ENCODE data around the gene ANP32E. TPM values are rescaled to one million over a fixed set of nuclear protein-coding genes. Genes with fewer than 3 reads are reported as not detected.
"Not testable (repeated sequence)": the region's sequence is repeated elsewhere in the genome, so short reads cannot be mapped to it uniquely, and the experiment has no call there.

Gene ANP32E
- total RNA-seq, 4 donors from 2014 or later, result 12.3 to 14.2 (median 13.2) TPM

DNA sequence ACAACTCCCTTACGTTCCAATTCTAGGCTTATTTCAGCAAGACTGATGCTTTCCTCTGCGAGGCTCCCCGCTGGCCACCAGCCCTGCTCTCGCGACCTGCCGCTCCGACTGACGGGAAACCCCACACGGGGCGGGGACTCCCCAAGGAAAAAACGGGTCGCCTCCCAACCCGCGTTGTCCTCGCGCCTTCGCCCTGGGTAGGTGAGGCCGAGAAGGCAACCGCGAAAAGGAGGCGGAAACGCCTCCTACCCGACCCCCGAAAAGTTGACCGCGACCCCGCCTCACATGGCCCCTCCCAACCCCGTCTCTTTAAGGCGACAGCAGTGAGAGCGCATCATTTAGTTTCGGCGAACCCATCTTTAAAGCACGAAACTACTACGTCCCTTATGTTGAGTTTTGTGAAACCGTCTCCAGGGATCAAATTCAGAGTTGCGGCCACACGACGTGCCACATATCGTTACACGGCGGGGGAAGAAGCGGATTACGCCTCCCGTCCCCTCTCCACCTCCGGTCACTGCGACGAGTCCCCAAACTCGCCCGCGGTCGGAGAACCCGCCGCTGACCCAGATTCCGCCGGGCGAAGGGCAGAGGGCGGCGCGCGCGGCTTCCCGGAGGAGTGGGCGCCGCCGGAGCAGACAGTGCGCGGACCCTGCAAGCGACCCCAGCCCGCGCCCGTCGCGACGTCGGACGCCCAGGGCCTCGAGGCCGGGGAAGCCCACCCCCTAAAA lies 1.2 kb downstream of the ANP32E start:
- DNase-seq (ENCODE audit: low spot score in 2 of 2), result peak; percentile 83 to 98
- H3K4me3 ChIP-seq (ENCODE audit: low read depth, poor library complexity, severe bottlenecking), result peak overlapping the region; percentile 74
- intact Hi-C loops (cut with DNase I; ENCODE audit: low total_unique reads), result no loop called here
- peak in 1 of 2 donors; percentile 20 for TF ChIP-seq POLR2A (IDR thresholded peaks at IDR 0.05)
- no peak for TF ChIP-seq CTCF (IDR thresholded peaks at IDR 0.05)
- 1% methylated on average over 58 to 67 of the region's 78 CpGs for WGBS, 2 donors

- intact Hi-C loops (cut with DNase I; ENCODE audit: low total_unique reads), result no loop called here
- TF ChIP-seq POLR2A (IDR thresholded peaks at IDR 0.05) (no peak), CTCF (IDR thresholded peaks at IDR 0.05) (no peak)
- DNase-seq (ENCODE audit: low spot score in 2 of 2), result no peak
- peak overlapping the region; percentile 74 for H3K4me3 ChIP-seq (ENCODE audit: low read depth, poor library complexity, severe bottlenecking)
- WGBS, 2 donors, result 0% methylated on average over 9 of the region's 9 CpGs
Measured at GRCh38 chr1:150234309-150234565, 1.7 kb downstream of the ANP32E start.

GRCh38 chr1:150233359-150234308 lies 2.3 kb downstream of the ANP32E start:
- intact Hi-C loops (cut with DNase I; ENCODE audit: low total_unique reads), result no loop called here
- peak in 1 of 2 donors; percentile 85 for DNase-seq (ENCODE audit: low spot score in 2 of 2)
- WGBS, 2 donors, result 10% methylated on average over 15 of the region's 15 CpGs
- peak overlapping the region; percentile 74 for H3K4me3 ChIP-seq (ENCODE audit: low read depth, poor library complexity, severe bottlenecking)
- no peak for TF ChIP-seq POLR2A (IDR thresholded peaks at IDR 0.05)

DNA sequence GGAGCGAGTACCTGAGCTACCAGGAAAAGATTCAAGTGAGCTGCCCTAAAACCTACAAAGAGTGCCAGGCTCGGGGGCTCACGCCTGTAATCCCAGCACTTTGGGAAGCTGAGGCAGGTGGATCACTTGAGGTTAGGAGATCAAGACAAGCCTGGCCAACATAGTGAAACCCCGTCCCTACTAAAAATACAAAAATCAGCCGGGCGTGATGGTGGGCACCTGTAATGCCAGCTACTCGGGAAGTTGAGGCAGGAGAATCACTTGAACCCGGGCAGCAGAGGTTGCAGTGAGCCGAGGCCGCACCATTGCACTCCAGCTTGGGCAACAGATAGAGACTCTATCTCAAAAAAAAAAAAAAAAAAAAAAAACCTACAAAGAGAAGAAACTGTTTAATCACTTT lies 3.0 kb downstream of the ANP32E start:
- 89 to 93% methylated on average over 10 of the region's 10 CpGs for WGBS, 2 donors
- intact Hi-C loops (cut with DNase I; ENCODE audit: low total_unique reads); H3K4me3 ChIP-seq (ENCODE audit: low read depth, poor library complexity, severe bottlenecking): not testable (repeated sequence)
- DNase-seq (ENCODE audit: low spot score in 2 of 2), result peak in 1 of 2 donors; percentile 76

DNA sequence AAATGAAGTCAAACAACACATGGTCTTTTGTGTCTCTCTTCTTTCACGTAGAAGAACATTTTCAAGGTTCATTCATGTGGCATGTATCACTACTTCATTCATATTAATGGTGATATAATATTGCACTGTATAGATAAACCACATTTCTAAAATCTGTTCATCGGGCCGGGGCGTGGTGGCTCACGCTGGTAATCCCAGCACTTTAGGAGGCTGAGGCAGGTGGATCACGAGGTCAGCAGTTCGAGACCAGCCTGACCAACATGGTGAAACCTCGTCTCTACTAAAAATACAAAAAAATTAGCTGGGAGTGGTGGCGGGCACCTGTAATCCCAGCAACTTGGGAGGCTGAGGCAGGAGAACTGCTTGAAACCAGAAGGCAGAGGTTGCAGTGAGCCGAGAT lies 7.7 kb downstream of the ANP32E start:
- intact Hi-C loops (cut with DNase I; ENCODE audit: low total_unique reads); H3K4me3 ChIP-seq (ENCODE audit: low read depth, poor library complexity, severe bottlenecking): not testable (repeated sequence)
- peak in 1 of 2 donors; percentile 66 for DNase-seq (ENCODE audit: low spot score in 2 of 2)
- WGBS, 2 donors, result 95 to 97% methylated on average over 10 of the region's 10 CpGs

DNA sequence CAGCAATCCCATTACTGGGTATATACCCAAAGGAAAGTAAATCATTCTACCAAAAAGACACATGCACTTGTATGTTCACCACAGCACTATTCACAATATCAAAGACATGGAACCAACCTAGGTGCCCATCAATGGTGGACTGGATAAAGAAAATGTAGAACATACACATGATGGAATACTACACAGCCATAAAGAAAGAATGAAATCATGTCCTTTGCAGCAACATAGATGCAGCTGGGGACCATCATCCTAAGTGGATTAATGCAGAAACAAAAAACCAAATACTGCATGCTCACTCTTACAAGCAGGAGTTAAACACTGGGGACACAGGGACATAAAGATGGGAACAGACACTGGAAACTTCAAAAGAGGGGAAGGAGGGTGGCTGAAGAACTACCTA lies 8.7 kb downstream of the ANP32E start:
- intact Hi-C loops (cut with DNase I; ENCODE audit: low total_unique reads), result no loop called here
- no peak for TF ChIP-seq CTCF (IDR thresholded peaks at IDR 0.05)
- no peak for TF ChIP-seq POLR2A (IDR thresholded peaks at IDR 0.05)
- DNase-seq (ENCODE audit: low spot score in 2 of 2), result no peak
- no peak overlapping the region for H3K4me3 ChIP-seq (ENCODE audit: low read depth, poor library complexity, severe bottlenecking)

GRCh38 chr1:150226486-150226885 lies 9.4 kb downstream of the ANP32E start:
- DNase-seq (ENCODE audit: low spot score in 2 of 2), result no peak
- intact Hi-C loops (cut with DNase I; ENCODE audit: low total_unique reads), result no loop called here
- H3K4me3 ChIP-seq (ENCODE audit: low read depth, poor library complexity, severe bottlenecking), result no peak overlapping the region
- TF ChIP-seq POLR2A (IDR thresholded peaks at IDR 0.05) (no peak), CTCF (IDR thresholded peaks at IDR 0.05) (no peak)
- WGBS, 2 donors, result 87 to 88% methylated on average over 2 of the region's 2 CpGs

Measured in lower leg skin (tissue), 4 donors.